Upper lobe of left lung (tissue), 6 donors: ENCODE measurements around the gene SLC38A2. TPM values are rescaled to one million over a fixed set of nuclear protein-coding genes. Genes with fewer than 3 reads are reported as not detected.

Experiments used
- ATAC-seq, 2 donors: fragments of 200-7000 bp; cut with Tn5 transposase; one replicate each; pipeline ENCODE4 v1.9.1; 2022; ENCODE audit warnings: mild to moderate bottlenecking in 2 of 2, moderate library complexity in 2 of 2; ENCODE audit not compliant: low FRiP score in 2 of 2
- DNase-seq, 2 donors: peaks; one replicate each; pipeline ENCODE4 v3.0.0-alpha.2; 2019 to 2020
- H3K27ac ChIP-seq, 4 donors: fragments of 200-600 bp; sonication (generic); one replicate each; pipeline ENCODE4 v1.5.1; 2016 to 2019
- H3K27me3 ChIP-seq, 4 donors: fragments of 200-600 bp; sonication (generic); one replicate each; pipeline ENCODE4 v1.5.1; 2017 to 2019
- H3K36me3 ChIP-seq, 4 donors: fragments of 200-600 bp; sonication (generic); one replicate each; pipeline ENCODE4 v1.5.1; 2016 to 2019
- H3K4me1 ChIP-seq, 4 donors: fragments of 200-600 bp; sonication (generic); one replicate each; pipeline ENCODE4 v1.5.1; 2018 to 2019
- H3K4me3 ChIP-seq, 4 donors: fragments of 200-600 bp; sonication (generic); one replicate each; pipeline ENCODE4 v1.5.1; 2017 to 2019; ENCODE audit warnings: mild to moderate bottlenecking in 2 of 4, moderate library complexity in 1 of 4
- H3K9me3 ChIP-seq, 4 donors: fragments of 200-600 bp; sonication (generic); one replicate each; pipeline ENCODE4 v1.5.1; 2018 to 2019
- EP300 ChIP-seq, 4 donors: sonication (generic); formaldehyde crosslinking; IDR thresholded peaks; one replicate each; pipeline ENCODE4 v1.5.1; 2017; ENCODE audit warnings: antibody characterized with exemption in 4 of 4, control low read depth in 2 of 4
- POLR2A ChIP-seq, 4 donors: fragments of 450-650 bp; IDR thresholded peaks; one replicate each; pipeline ENCODE4 v1.5.1; 2016 to 2017; ENCODE audit warnings: antibody characterized with exemption in 4 of 4, mild to moderate bottlenecking in 2 of 4
- POLR2AphosphoS5 ChIP-seq, 2 donors: sonication (generic); formaldehyde crosslinking; IDR thresholded peaks; one replicate each; pipeline ENCODE4 v1.5.1; 2017; ENCODE audit warnings: antibody characterized with exemption in 2 of 2
- WGBS, 2 donors: methylation state at CpG; one replicate each; pipeline ENCODE4 v1.1.5; 2017 to 2018; 5-methylcytosine and 5-hydroxymethylcytosine counted together
- total RNA-seq, 6 donors: library from RNA; depleted of rRNA in 4 of 6; stranded (reverse); fragments of >200 nt in 4 of 6; gene quantifications; one replicate each; pipeline versions ENCODE4 v1.1.0 to v1.2.1, GENCODE V29; 2016 to 2021
- TF ChIP-seq, protein P1 (sequence below), 6 experiments: fragments of 450-650 bp in 4 of 6; fragments of 200-600 bp in 2 of 6; sonication (generic) in 2 of 6; IDR thresholded peaks; one replicate each; pipeline ENCODE4 v1.5.1; 2016 to 2019; ENCODE audit warnings: antibody characterized with exemption in 6 of 6
- donor health status: DM: no; HTN: no; CAD: no; lungs with moderate emphysema.
- donor health status: DM: no; HTN: yes; CAD: no; lungs with severe emphysema.

Gene SLC38A2
- total RNA-seq, 6 donors from 2014 or later: 104 to 409 (median 223) TPM

DNA sequence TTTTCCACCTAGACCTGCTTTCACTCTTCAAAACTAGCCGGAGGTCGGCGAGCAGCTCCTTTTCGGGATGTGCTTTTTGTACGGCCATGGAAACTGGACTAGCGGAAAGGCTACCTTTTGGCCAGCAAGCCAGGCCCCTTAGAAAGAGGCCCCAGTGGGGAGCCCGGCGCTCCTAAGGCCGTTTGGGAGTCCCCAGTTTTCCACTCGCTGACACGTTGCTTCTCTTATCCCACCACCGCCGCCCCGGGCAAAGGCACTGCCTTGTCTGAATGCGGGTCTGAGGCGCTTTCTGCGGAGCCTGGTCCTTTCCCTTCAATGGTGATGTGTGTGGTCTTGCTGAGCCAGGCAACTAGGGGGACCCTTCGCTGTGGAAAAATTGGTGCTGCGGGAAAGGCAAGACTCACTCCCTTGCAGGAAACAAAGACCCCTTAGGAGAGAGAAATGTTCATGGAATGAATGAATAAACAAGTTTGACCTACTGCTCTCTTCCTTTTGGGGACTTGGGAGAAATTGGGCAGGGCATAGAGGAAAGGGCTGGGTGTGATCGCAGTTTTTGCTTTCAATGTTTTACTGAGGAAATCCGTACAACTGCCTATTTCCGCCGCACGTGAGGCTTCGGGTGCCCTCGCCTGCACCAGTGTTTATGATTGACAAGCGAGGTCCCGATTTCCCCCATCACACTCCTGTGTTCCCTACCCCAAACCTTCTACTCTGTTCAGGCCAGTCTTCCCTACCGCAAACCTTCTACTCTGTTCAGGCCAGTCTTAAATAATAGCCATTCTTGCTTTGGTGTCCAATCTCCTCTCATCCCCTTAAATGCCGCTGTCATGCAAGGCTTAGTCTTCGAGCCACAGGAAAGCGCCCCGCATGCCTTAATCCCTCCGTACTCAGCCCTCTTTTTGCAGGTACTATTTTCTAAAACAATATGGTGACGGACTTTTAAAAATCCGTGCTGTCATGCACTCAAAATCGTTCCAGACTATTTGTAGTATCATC is 1.0 kb upstream of the SLC38A2 start:
- H3K9me3 ChIP-seq: no peaks in the 10 kb centered on the region
- WGBS, 2 donors: 15 to 22% methylated on average over 27 to 37 of the region's 37 CpGs
- H3K27me3 ChIP-seq: no peaks in the 10 kb centered on the region
- peak overlapping the region; percentile 91 to 96 (median 94) for H3K4me3 ChIP-seq
- DNase-seq: peak; percentile 61 to 66
- H3K36me3 ChIP-seq: peaks cover 8 to 26% (median 15%) of the 10 kb centered on the region in 4 donors
- peak in 1 of 2 donors; percentile 1 for ATAC-seq
- peaks cover 26 to 31% (median 28%) of the 10 kb centered on the region in 4 donors for H3K4me1 ChIP-seq
- H3K27ac ChIP-seq: peak overlapping the region; percentile 91 to 100 (median 98)
- peak in 1 of 4 donors; percentile 1 for TF ChIP-seq POLR2A (IDR thresholded peaks at IDR 0.05)
- TF ChIP-seq, protein P1, sequence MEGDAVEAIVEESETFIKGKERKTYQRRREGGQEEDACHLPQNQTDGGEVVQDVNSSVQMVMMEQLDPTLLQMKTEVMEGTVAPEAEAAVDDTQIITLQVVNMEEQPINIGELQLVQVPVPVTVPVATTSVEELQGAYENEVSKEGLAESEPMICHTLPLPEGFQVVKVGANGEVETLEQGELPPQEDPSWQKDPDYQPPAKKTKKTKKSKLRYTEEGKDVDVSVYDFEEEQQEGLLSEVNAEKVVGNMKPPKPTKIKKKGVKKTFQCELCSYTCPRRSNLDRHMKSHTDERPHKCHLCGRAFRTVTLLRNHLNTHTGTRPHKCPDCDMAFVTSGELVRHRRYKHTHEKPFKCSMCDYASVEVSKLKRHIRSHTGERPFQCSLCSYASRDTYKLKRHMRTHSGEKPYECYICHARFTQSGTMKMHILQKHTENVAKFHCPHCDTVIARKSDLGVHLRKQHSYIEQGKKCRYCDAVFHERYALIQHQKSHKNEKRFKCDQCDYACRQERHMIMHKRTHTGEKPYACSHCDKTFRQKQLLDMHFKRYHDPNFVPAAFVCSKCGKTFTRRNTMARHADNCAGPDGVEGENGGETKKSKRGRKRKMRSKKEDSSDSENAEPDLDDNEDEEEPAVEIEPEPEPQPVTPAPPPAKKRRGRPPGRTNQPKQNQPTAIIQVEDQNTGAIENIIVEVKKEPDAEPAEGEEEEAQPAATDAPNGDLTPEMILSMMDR (IDR thresholded peaks at IDR 0.05): peak in 1 of 6 experiments; percentile 16
- no peak for TF ChIP-seq POLR2AphosphoS5 (IDR thresholded peaks at IDR 0.05)

DNA sequence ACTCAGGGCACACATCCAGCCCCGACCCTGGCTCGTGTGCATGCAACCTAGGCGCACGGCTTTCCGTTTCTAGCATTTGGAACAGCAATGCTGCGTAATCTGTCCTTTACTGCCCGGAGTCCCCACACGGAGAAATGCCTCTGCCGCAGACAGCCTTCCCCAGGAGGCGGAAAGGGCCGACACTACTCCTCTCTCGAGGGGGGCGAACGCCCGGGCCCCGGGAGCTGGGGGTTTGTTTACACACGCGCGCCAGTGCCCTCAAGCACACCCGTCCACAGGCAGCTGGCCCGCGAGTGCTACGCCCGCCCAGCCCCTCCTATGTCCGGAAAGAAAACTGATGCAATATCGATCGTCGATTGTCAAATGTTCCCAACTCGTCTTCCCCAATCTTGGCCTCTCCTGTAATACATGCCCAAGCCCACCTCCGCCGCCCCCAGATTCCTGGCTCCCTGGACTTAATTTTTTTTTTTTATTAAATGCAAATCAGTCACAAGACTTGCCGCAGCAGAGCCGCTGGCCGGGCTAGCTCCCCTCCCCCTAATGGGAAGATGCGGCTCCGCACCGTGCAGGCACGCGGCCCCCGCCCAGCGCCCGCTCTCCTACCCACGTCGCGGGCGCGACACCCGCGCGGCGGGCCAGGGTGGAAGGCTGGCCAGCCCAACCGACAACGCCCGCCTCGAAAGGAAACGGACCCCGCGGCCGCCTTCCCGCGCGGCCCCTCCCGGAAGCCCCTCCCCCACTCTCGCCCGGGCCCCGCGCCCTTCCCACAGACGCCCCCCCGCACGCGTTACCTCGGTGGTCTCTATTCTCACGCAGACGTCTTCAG is 642 bp downstream of the SLC38A2 start:
- DNase-seq (peak; percentile 82 to 93), ATAC-seq (peak; percentile 74 to 86)
- no peak for TF ChIP-seq EP300 (IDR thresholded peaks at IDR 0.05)
- peak; percentile 26 to 31 for TF ChIP-seq POLR2AphosphoS5 (IDR thresholded peaks at IDR 0.05)
- peak in 3 of 4 donors; percentile 6 to 39 (median 32) for TF ChIP-seq POLR2A (IDR thresholded peaks at IDR 0.05)
- Histone ChIP-seq H3K27me3 (no peaks in the 10 kb centered on the region), H3K4me1 (peaks cover 37 to 47% (median 44%) of the 10 kb centered on the region in 4 donors), H3K27ac (peak overlapping the region; percentile 91 to 100 (median 98)), H3K9me3 (no peaks in the 10 kb centered on the region), H3K36me3 (peaks cover 20 to 43% (median 28%) of the 10 kb centered on the region in 4 donors), H3K4me3 (peak overlapping the region; percentile 91 to 96 (median 94))
- WGBS, 2 donors: 1% methylated on average over 42 to 73 of the region's 74 CpGs

DNA sequence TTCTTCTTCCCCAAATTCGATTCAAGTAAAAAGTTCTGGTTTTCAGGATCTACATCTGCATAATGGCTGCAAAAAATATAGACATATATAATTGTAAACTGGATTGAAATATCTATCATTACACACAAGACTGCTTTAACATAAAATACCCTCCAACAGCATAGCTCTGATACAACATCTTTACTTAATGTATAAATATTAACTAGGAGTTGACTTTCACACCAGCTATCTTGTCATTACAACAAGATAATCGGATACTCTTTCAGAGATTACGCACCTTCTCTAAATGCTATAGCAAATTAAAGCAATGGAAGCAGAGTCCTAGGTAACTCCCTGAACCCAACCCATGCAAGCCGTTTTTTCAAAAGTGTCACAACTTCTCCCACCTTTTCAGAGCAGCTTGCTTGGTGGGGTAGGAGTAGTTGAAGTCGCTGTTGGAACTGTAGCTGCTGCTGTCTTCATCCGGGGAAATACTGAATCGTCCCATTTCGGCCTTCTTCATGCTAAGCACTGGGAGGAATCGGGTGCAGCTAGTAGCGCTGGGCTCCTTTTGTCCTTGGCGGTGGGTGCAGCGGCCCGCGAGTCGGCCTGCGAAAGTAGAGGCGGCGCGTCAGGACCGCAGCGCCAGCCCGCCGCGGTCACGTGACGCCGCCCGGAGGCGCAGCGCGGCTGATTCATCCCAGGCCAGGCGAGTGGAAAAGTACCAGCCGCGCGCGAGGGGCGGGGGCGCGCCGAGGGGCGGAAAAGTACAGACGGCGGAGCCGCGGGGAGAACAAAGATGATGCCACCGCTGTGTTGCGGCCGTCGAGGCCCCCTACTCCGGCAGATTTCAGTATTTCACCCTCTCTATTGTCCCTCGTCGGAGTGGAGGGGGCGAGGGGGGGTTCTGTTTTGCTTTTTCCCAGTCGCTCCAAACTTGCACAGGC is 1.5 kb downstream of the SLC38A2 start:
- H3K27me3 ChIP-seq: no peaks in the 10 kb centered on the region
- ATAC-seq (peak; percentile 80 to 86), DNase-seq (peak; percentile 91 to 99)
- H3K4me1 ChIP-seq: peaks cover 44 to 54% (median 52%) of the 10 kb centered on the region in 4 donors
- peak overlapping the region; percentile 91 to 96 (median 94) for H3K4me3 ChIP-seq
- peaks cover 29 to 51% (median 37%) of the 10 kb centered on the region in 4 donors for H3K36me3 ChIP-seq
- WGBS, 2 donors: 2% methylated on average over 36 to 37 of the region's 54 CpGs
- TF ChIP-seq EP300 (IDR thresholded peaks at IDR 0.05) (peak in 1 of 4 donors; percentile 83), POLR2AphosphoS5 (IDR thresholded peaks at IDR 0.05) (peak; percentile 90 to 91), POLR2A (IDR thresholded peaks at IDR 0.05) (peak in 3 of 4 donors; percentile 65 to 91 (median 87))
- TF ChIP-seq, protein P1 (IDR thresholded peaks at IDR 0.05): peak in 3 of 6 experiments; percentile 33 to 75 (median 40)
- no peaks in the 10 kb centered on the region for H3K9me3 ChIP-seq
- peak overlapping the region; percentile 91 to 100 (median 98) for H3K27ac ChIP-seq

DNA sequence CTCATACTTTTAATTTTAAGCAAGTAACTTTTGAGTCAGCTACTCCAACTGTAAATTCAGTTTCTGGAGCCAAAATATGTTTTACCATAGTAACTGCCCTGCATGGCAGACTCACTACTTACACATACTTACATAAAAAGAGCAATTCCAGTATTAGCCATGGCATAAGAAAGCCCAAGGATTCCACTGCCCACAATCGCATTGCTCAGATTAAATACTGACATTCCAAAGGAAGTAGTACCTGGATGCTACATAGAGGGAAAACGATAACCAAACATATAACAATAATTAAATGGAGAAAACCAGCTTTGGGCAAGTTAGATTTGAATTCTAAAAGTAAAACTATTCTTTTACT is 2.2 kb downstream of the SLC38A2 start:
- peaks cover 36 to 58% (median 44%) of the 10 kb centered on the region in 4 donors for H3K36me3 ChIP-seq
- no peaks in the 10 kb centered on the region for H3K9me3 ChIP-seq
- no peaks in the 10 kb centered on the region for H3K27me3 ChIP-seq
- H3K27ac ChIP-seq: peak overlapping the region in 3 of 4 donors; percentile 28 to 100 (median 98)
- WGBS, 2 donors: 19 to 22% methylated on average over 2 of the region's 2 CpGs
- ATAC-seq (no peak), DNase-seq (no peak)
- H3K4me1 ChIP-seq: peaks cover 51 to 61% (median 59%) of the 10 kb centered on the region in 4 donors
- peak overlapping the region; percentile 91 to 96 (median 94) for H3K4me3 ChIP-seq
- TF ChIP-seq EP300 (IDR thresholded peaks at IDR 0.05): no peak
- TF ChIP-seq, protein P1 (IDR thresholded peaks at IDR 0.05): no peak
